ENCODE data around the gene MRPS14. TPM values are rescaled to one million over a fixed set of nuclear protein-coding genes. Genes with fewer than 3 reads are reported as not detected.

The MRPS14 gene
- total and polyA plus RNA-seq, 9 of the 15 experiments (the other 6 are each of a cell fraction or from before 2014, with no cell fraction given), result 38.1 to 231 (median 54.9) TPM

- TF ChIP-seq ZBTB49 (CRISPR knock-in tag; IDR thresholded peaks at IDR 0.05; ENCODE audit: borderline replicate concordance) (no peak), MBD2 (IDR thresholded peaks at IDR 0.05; ENCODE audit: borderline replicate concordance, low read depth) (peak; percentile 86), ZNF699 (CRISPR knock-in tag; IDR thresholded peaks at IDR 0.05; ENCODE audit: insufficient replicate concordance) (no peak), HMGN3 (IDR thresholded peaks at IDR 0.05; ENCODE audit: borderline replicate concordance, extremely low read depth, insufficient read length, low read depth, low read length) (no peak), E4F1 (CRISPR knock-in tag; IDR thresholded peaks at IDR 0.05; ENCODE audit: borderline replicate concordance) (0 out of 2 replicates have a peak, but pooled peaks have one; percentile 52), KLF10 (CRISPR knock-in tag; IDR thresholded peaks at IDR 0.05) (no peak), ASH1L (IDR thresholded peaks at IDR 0.05; ENCODE audit: borderline replicate concordance, low read depth, partially characterized antibody) (peak; percentile 69), SMAD1 (IDR thresholded peaks at IDR 0.05; ENCODE audit: low read depth, low read length, partially characterized antibody) (peak; percentile 51), U2AF2 (optimal IDR thresholded peaks at IDR 0.05; ENCODE audit: low read depth, low read length) (no peak), HDAC2 (IDR thresholded peaks at IDR 0.05) (peak; percentile 26; the same call in 1 of the 2 replicates), GATAD2A (IDR thresholded peaks at IDR 0.05) (0 out of 2 replicates have a peak, but pooled peaks have one; percentile 66), JUN (IDR thresholded peaks at IDR 0.05; ENCODE audit: borderline replicate concordance, low read depth, low read length) (peak; percentile 76), JUN (CRISPR knock-in tag; IDR thresholded peaks at IDR 0.05; ENCODE audit: borderline replicate concordance) (peak; percentile 96; the same call in 1 of the 2 replicates), SMARCA5 (IDR thresholded peaks at IDR 0.05) (no peak), ATF4 (CRISPR knock-in tag; IDR thresholded peaks at IDR 0.05) (peak; percentile 57; the same call in 1 of the 2 replicates), CAMTA2 (CRISPR knock-in tag; conservative IDR thresholded peaks at IDR 0.05) (no peak), ZNF23 (CRISPR knock-in tag; IDR thresholded peaks at IDR 0.05) (no peak), ZC3H4 (CRISPR knock-in tag; IDR thresholded peaks at IDR 0.05; ENCODE audit: borderline replicate concordance) (no peak; the same call in 1 of the 2 replicates), ARID3A (IDR thresholded peaks at IDR 0.05; ENCODE audit: borderline replicate concordance, low read depth, low read length) (no peak), KDM4B (IDR thresholded peaks at IDR 0.05; ENCODE audit: borderline replicate concordance in 2 of 2, low read depth in 1 of 2) (peak in 1 of 2 experiments; percentile 95; a peak in 2 of 4 replicates), MTA3 (IDR thresholded peaks at IDR 0.05; ENCODE audit: borderline replicate concordance) (peak; percentile 93)
These were observed 23.8 kb downstream of the MRPS14 start (continued) for GRCh38 chr1:174999216-174999935.

All from K562 (cell line).